Stimulated activated CD8-positive, alpha-beta memory T cell treated with anti-CD3 and anti-CD28 coated beads, Interleukin-4, amount 100 ng/mL, for 48 hours (primary cell): Measurements from ENCODE around the gene NHERF1.

Experiments used
- DNase-seq: peaks from one replicate; pipeline ENCODE4 v3.0.0-alpha.2; 2020

NHERF1 gene

DNA sequence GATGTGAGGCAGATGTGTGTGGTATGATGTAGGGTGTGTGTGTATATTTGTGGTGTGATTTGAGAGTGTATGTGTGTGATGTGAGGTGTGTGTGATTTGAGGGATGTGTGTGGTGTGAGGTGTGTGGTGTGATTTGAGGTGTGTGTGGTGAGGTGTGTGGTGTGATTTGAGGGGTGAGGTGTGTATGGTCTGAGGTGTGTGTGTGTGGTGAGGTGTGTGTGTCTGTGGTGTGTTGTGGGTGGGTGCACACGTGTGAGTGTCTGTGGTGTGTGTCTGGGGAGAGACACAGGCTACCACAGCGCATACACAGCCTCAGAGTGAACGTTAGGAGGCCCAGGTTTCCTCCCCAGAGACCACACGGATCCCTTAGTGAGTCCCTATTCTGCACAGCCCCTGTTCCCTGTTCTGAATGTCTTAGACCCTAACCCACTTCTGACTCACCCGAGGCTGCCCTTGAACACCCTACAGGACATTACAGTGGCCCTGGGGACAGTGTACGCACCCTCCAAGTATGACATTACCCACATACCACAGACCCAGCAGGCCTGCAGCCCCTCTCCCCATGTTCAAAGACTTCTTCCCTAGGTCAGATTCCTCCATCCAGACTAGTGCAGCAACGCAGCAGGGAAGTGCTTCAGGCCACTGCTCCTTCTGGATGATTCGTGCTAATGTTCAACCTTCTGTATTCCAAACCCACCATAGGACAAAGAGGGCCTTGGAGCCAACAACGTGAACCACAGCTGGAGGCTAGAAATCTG, 14.9 kb upstream of the NHERF1 start:
- DNase-seq = no peak

DNA sequence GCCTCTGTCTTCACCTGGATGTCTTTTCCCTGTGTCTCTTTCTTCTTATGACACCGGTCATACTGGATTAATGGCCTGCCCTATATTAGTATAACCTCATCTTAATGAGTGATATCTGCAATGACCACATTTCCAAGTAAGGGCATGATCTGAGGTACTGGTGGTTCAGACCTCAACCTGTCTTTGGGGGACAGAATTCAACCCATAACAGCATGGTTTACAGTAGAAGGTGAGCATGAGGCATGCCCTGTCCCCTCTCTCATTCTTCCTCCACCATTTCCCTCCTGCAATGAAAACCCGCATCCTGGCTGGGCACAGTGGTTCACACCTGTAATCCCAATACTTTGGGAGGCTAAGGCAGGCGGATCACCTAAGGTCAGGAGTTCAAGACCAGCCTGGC, 14.2 kb upstream of the NHERF1 start:
- DNase-seq = no peak

DNA sequence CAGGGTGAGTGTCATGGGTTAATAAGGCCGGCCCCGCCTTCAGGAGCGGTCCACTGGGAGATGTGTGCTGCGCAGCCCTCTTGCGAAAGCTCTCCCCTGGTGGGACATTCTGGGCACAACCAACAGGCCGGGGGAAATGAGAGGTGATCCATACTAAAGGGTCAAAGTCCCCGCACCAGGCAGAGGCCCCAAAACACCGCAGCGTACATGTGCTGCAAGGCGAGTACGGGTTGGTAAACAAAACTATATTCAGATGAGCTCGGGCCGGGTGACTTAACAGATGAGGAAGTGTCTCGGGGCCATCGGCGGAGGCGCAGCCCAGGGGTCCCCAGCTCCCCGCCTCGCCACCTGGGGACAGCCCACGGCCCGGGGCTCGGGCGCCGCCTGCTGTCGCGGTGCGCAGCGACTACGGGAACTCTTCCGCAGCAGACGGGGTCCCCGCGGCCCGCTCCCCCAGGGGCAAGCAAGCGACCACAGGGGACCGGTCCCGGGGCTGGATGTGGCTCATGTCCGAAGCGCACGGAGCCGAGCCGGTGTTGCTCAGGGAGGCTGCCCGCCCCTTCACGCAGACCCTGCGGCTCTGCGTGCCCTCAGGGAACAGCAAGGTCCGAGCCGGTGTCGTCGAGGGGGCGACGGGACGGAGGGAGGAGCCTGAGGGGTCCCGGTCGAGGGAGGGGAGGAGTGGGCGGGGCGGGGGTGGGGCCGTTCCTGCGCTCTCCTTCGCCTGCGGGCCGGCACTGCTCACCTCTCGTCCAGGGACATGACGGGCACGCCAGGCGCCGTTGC, 11.7 kb upstream of the NHERF1 start, which contains the start of gene RAB37:
TSS of gene RAB37 (plus strand) at position 744 of the 786 bp plus-strand sequence. CDS start at position 761, 17 bp downstream.
- DNase-seq = peak; percentile 59

DNA sequence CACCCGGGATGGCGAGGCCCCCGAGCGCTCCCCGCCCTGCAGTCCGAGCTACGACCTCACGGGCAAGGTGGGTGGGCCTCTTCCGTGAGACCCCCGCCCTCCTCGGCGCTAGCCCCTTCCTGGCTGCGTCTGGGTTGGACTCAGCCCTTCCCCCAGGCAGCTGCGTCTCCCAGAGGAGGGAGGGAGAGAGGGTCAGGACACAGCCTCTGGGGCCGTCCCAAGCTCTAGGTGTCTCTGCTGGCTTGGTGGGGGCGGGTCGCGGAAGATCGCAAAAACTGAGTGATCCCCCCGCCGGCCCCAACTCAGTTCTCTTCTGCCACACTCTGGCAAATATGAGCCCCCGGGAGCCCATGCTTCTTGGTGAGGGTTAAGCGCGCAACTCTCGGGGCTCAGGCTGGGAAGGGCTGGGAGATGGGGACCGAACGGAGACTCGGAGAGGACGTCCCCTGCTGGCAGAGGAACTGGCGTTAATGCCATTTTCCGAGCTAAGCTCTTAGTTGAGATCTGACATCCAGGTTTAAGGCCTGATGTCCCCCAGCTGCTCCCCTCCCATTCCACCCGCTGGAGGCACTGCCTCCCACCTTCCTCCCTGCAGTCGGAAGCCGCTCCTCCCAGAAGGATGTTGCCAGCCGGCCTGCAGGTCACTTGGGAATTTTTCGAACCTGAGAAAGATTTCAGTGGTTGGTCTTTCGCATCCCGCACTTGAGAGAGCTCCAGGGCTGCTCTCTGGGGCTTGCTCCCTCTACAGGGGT, 11.0 kb upstream of the NHERF1 start:
- peak; percentile 66 for DNase-seq

DNA sequence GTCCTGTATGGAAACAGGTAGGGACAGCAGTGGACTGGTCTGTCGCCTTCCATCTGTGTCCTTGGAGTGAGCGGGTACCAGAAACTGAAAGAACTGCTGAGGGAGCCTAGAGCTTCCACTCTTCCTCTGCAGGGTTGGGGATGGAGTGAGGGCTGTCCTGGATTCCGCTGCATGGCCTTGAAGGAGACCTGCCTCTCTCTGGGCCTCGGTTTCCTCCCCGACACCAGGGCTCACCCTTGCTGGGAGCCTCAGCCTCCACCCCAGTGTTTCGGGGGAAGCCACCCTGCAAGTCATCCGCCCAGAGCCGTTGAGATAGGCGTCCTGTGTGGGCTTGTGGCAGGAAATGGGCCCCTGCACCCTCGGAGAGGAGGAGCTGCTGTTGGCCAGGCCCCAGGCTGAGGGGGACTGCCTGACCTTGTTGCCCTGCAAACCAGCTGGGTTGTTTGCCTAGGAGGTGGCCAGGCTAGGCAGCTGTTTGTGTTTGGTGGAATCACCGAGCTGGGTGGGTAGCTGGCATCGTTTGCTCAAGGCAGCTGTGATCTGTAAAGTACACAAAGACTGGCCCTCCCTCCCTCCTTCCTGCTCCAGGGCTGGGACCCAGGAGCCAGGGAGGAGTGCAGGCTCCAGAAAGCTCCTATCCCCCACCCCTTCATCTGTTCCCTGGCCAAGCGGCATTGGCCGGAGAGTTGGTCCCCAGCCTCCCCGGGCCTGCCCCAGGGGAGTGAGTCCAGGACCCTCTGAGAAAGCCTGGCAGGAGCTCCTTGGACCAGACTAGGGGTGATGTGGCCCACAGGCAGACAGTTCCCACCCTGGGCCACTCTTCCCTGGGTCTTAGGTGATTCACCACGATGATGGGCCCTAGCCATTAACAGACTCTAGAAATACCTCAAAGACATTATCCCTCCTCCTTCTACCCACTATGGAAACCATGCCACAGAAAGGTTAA, 10.1 kb upstream of the NHERF1 start:
- peak; percentile 84 for DNase-seq

DNA sequence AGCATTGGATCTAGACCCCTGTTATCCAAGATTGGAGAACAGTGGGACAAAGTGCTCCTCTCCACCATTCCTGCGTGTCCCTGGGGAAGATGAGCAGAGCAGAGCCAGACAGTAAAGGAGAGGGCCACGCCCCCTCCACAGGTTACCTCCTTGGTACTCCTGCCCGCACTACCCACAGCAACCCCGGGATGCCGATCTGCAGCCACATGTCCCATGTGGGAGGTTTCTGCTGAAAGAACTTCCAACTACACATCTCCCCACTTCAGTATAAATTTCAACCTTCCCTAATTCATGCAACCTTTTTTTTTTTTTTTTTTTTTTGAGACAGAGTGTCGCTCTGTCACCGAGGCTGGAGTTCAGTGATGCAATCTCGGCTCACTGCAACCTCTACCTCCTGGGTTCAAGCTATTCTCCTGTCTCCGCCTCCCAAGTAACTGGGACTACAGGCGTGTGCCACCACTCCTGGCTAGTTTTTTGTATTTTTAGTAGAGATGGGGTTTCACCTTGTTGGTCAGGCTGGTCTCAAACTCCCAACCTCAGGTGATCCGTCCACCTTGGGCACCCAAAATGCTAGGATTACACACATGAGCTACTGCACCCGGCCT, 9.1 kb upstream of the NHERF1 start:
- DNase-seq = no peak

DNA sequence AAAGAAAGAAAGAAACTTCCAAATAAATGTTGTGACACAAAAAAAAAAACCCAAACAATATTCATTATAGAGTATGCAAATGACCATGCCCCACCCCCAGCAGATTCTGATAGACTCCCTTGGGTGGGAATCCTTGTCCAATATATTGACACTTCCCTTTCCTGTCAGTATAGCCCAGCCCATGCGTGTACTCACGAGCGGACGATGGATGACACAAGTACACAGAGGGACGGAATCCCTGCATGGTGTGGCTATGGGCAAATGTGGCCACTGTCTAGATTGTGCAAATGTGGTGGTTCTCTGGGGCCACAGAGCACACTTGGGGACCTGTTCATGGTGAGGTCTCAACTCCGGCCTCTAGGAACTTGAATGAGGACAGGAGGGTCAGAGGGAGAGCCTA, 8.3 kb upstream of the NHERF1 start:
- DNase-seq = no peak

DNA sequence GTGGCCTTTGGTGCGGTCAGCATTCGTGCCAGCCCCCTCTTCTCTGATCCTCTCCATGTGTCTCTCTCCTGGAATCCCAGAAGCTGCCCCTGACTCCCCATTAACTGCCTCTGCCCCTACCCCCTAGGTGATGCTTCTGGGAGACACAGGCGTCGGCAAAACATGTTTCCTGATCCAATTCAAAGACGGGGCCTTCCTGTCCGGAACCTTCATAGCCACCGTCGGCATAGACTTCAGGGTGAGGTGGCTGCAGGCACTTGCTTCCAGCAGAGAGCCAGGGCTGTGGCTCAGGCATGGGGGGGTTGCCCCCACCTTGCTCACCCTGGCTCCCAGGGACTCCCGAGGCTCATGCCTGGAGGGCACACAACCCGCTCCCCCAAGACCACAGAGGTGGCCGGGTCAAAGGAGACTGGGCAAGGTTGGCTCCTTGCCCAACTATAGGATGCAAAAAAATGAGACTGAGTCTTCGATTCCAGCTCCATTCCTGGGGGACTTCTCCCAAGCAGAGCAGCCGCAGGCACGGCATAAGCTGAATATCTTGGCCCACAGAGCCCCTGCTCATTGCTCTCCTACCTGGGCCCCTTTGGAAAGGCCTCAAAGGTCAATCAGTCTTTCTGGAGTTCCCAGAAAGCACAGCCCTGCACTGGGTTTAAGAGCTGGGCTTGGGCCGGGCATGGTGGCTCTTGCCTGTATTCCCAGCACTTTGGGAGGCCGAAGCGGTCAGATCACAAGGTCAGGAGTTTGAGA, 7.6 kb upstream of the NHERF1 start:
- no peak for DNase-seq

DNA sequence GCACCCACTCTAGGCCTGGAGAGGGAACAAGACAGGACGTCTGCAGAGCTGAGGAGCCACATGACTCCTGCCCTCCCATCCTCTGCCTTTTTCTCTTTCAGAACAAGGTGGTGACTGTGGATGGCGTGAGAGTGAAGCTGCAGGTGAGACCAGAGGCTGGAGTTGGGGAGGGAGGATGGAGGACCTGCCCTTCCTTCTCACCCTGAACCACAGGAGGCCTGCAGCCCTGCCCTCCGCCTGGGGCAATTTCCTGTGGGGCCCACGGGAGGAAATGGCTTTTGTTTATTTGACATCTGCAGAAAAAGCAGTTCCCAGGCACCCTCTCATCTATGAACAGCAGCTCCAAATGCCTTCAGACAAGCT, 6.3 kb upstream of the NHERF1 start:
- DNase-seq = peak; percentile 64

DNA sequence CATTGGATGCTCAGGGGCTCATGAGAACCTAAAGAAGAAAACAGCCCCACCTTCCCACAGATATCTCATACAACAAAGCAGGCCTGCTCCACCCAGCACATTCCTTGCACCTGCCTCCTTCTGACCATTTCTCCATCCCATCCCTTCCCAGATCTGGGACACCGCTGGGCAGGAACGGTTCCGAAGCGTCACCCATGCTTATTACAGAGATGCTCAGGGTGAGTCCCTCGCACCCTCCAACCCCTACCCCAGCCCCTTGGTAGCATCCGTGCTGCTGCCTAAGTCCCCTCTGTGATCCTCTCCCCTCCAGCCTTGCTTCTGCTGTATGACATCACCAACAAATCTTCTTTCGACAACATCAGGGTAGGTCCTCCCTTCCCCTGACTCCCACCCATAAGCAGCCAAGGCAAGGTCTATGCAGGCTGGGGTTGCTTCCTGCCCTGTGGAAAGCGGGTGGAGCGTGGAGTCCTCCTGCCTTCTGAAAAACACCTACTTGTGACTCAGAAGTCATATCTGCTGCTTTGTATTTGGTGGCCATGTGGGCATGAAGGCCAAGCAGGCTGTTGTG, 5.4 kb upstream of the NHERF1 start:
- DNase-seq = no peak

DNA sequence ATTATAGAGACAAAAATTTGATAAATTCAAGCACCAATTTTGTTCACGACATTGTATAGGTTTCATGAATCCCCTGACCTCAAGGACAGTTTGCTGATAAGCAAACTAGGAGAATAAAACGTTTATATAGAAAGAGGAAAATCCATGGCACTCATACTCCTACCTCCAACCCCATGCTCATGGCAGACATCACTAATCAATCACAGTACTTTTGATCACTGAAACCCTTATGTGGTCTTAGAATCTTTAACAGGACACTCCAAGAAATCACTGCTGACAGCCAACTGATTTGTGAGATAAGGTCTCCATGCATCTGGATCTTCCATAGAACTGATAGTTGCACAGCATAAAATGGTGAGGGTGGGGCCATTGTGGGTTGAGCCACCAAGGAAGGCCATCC, 4.7 kb upstream of the NHERF1 start:
- DNase-seq = no peak

DNA sequence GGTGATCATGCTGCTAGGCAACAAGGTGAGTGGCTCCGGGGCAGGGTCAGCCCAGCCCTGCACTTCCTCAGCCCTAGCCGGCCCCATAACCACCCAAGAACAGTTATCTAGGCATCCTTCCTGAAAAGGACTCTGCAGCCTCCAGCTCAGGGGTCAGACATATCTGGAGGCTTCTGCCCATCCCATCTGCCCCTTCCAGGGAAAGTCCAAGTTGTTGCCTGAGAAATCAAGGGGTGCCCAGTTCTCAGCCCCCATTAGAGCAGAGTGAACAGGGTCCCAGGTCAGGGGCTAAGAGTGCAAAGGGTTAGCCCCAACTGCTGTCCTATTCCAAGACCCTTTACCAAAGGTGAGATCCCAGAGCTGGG, 4.1 kb upstream of the NHERF1 start:
- no peak for DNase-seq

DNA sequence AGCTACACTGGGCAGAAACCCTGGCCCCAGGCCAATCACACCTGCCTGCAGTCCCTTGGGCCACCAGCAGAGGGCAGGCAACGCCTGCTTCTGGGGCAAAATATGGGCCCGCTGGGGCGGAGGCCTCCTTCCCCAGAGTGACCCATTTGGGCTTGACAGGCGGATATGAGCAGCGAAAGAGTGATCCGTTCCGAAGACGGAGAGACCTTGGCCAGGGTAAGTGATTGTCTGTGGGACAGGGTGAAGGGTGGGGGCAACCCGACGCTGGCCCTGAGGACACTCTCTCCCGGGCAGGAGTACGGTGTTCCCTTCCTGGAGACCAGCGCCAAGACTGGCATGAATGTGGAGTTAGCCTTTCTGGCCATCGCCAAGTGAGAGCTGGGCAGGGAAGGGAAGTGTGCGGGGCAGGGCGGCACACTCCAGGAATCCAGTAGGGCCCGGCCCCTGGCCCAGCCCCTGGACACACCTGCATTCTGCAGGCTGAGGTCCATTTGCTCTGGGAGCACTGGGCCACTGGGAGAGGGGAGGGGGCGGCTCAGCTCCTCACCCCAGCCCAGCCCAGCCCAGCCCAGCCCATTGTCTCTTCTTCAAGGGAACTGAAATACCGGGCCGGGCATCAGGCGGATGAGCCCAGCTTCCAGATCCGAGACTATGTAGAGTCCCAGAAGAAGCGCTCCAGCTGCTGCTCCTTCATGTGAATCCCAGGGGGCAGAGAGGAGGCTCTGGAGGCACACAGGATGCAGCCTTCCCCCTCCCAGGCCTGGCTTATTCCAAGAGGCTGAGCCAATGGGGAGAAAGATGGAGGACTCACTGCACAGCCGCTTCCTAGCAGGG, 3.5 kb upstream of the NHERF1 start:
- DNase-seq = peak; percentile 96

DNA sequence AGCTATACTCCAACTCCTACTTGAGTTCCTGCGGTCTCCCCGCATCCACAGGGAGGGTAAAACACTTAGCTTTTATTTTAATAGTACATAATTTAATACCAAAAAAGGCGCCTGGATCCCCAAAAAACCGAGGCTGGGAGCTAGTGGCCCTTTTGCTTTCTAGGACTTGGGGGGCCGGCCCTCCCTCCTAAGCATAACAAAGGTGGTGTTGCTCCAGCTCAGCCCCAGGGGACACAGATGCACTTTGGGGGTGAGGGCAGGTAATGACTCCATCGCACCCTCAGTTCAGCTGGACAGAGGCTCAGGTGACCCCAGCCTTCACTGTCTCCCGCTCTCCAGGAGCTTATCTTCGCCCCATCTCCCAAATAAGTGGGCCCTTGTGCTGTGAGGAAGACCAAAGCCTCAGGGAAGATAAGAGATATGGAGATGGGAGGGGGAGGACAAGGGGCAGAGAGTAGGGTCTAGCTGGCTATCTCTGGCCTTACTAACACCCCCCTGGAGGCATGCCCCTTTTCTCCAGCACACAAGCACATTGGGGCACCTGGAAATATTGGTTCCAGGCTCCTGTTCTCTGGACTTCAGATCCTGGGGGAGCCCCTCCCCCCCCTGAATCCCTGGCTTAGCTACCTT, 2.8 kb upstream of the NHERF1 start:
- no peak for DNase-seq

DNA sequence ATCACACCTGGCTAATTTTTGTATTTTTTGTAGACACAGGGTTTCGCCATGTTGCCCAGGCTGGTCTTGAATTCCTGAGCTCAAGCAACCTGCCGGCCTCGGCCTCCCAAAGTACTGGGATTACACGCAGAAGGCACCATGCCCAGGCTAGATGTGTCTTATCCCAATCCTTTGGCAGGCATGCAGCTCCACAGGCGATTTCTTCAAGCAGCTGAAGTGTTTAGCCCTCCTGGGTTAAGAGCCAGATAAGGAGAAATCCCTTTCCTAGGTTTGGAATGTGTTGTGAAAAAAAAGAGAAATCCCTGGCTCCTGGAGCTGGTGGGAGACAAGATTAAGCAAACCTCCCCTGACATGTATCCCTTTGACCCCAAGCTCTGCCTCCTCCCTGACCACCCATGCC, 2.1 kb upstream of the NHERF1 start:
- no peak for DNase-seq

DNA sequence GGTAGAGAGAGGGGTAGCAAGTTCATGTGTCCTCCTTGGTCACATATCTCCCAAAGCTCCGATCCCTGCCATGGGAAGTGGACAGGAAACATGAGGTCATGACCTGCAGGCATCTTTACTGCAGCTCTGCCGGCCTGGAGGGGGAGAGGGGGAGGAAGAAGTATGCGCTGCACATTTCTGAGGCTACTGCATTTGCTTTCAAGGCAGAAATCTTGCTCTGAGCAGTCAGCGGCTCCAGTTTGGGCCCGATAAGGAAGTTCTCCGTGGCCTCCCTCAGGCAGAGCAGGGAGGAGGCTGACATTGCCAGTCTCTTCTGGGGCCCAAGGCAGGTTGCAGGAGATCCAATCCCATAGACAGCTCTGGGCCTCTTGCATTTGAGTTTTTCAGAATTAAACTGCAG, 1.5 kb upstream of the NHERF1 start:
- no peak for DNase-seq

DNA sequence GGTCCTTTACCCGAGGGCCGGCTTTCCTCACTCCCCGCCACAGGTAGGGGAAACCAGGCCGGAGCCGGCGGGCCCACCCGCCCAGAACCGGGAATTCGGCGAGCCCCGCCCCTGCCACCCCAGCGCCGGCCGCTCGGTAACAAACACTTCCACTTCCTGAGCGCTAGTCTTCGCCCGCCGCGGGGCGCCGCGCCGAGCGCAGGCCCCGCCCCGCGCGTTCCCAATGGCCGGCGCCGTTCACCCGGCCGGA, 224 bp upstream of the NHERF1 start:
- no peak for DNase-seq

DNA sequence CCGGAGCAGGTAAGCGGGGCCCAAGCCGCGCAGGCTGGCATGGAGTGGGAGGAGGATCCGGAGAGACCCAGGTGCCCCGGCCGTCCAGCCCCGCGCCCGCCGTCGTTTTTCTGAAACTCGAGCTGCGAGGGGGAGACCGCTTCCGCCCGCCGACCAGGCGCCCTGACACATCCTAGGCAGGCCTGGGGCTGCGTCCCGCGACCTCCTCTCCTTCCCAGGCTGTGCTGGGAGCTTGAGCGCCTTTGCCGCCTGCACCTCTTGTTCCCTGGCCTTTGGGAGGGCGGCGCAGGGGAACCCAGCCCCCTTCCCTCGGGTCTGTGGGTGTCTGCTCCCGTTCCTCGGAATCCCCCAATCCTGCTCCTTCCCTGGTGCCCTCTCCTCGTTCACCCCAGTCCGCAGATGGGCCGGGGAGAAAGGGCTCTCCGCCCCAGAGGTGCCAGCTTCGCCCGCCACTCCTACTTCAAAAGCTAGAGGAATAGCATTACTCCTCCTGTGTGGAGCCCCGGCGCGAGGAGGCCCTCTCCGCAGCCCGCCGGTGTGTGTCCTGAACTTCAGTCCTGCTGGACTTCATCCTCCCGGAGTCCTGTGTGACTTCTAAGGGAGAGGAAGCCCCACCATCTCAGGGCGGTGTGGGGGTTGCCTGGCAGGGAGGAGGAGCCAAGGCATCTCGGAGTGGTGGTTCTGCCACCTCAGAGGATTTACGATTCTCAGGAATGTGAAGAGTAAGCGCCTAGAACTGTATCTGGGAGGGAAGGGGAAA, 1.0 kb downstream of the NHERF1 start:
- DNase-seq = peak; percentile 70

DNA sequence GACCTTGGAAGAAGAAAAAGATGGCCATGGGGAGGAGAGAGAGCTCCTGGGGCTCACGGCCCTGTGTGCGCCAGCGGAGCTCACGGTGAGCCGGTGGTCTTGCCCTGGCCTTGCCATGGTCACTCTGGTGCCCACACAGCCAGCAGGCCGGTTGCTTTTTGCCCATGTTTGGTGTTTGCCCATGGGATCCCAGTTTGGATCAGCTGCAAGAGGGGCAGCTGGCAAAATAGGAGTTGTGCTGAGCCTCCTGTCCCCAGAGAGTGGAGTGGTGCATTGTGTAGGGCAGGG, 1.6 kb downstream of the NHERF1 start:
- DNase-seq = no peak
